MM.1S (cell line): ENCODE results near the gene SLC35D2.

Source experiments
- DNase-seq: peaks from one replicate; pipeline ENCODE4 v3.0.0-alpha.2; 2015
- H2AFZ ChIP-seq: fragments of 300-600 bp; sonication (generic); 2 replicates; pipeline ENCODE4 v1.6.0; 2016; ENCODE audit warnings: antibody characterized with exemption, low read length
- H3F3A ChIP-seq: fragments of 300-600 bp; sonication (generic); 2 replicates; pipeline ENCODE4 v1.6.1; 2016; ENCODE audit warnings: mild to moderate bottlenecking, antibody characterized with exemption, low read length, moderate library complexity, mixed read lengths; ENCODE audit not compliant: insufficient read depth
- H3K27ac ChIP-seq: fragments of 300-600 bp; sonication (generic); 2 replicates; pipeline ENCODE4 v1.5.1; 2016; ENCODE audit warnings: mild to moderate bottlenecking, low read length
- H3K27me3 ChIP-seq: fragments of 300-600 bp; sonication (generic); replicated peaks from 2 replicates; pipeline ENCODE4 v1.6.0; 2016; ENCODE audit warnings: low read length; ENCODE audit not compliant: insufficient read depth
- H3K36me3 ChIP-seq: fragments of 300-600 bp; sonication (generic); replicated peaks from 2 replicates; pipeline ENCODE4 v1.6.1; 2016; ENCODE audit warnings: mild to moderate bottlenecking, low read length, mixed read lengths; ENCODE audit not compliant: insufficient read depth
- H3K4me1 ChIP-seq: fragments of 300-600 bp; sonication (generic); 2 replicates; pipeline ENCODE4 v1.6.1; 2016; ENCODE audit warnings: low read length, mixed read lengths
- H3K4me2 ChIP-seq: fragments of 300-600 bp; sonication (generic); 2 replicates; pipeline ENCODE4 v1.6.0; 2016; ENCODE audit warnings: low read depth, low read length
- H3K4me3 ChIP-seq: fragments of 300-600 bp; sonication (generic); 2 replicates; pipeline ENCODE4 v1.5.1; 2016; ENCODE audit warnings: low read length, mixed read lengths
- H3K79me2 ChIP-seq: fragments of 300-600 bp; sonication (generic); 2 replicates; pipeline ENCODE4 v1.6.1; 2016; ENCODE audit warnings: mixed run types, low read length, mixed read lengths
- H3K9ac ChIP-seq: fragments of 300-600 bp; sonication (generic); 2 replicates; pipeline ENCODE4 v1.6.1; 2016; ENCODE audit warnings: low read length, mixed read lengths
- H3K9me2 ChIP-seq: fragments of 300-600 bp; sonication (generic); replicated peaks from 2 replicates; pipeline ENCODE4 v1.6.1; 2016; ENCODE audit warnings: mild to moderate bottlenecking, low read length, mixed read lengths; ENCODE audit not compliant: insufficient read depth
- H3K9me3 ChIP-seq: fragments of 300-600 bp; sonication (generic); replicated peaks from 2 replicates; pipeline ENCODE4 v1.6.1; 2016; ENCODE audit warnings: mild to moderate bottlenecking, low read length, mixed read lengths; ENCODE audit not compliant: insufficient read depth
- H4K20me1 ChIP-seq: fragments of 300-600 bp; sonication (generic); 2 replicates; pipeline ENCODE4 v1.6.1; 2016; ENCODE audit warnings: mild to moderate bottlenecking, low read length, moderate library complexity, mixed read lengths; ENCODE audit not compliant: insufficient read depth
- CTCF ChIP-seq: fragments of 300-600 bp; sonication (generic); IDR thresholded peaks from 2 replicates; pipeline ENCODE4 v1.5.1; 2016; ENCODE audit warnings: antibody characterized with exemption, low read length, mixed read lengths
- EZH2 ChIP-seq: fragments of 300-600 bp; sonication (generic); optimal IDR thresholded peaks from 2 replicates; pipeline ENCODE3; 2017; ENCODE audit warnings: low read depth, mild to moderate bottlenecking, antibody characterized with exemption, low read length, mixed read lengths
- EZH2phosphoT487 ChIP-seq: fragments of 300-600 bp; sonication (generic); IDR thresholded peaks from 2 replicates; pipeline ENCODE4 v1.6.1; 2018; ENCODE audit warnings: antibody characterized with exemption, low read length

Gene SLC35D2

GRCh38 chr9:96388144-96388543 is 4.6 kb upstream of the SLC35D2 start:
- Histone ChIP-seq H3K9me3 (no peaks in the 10 kb centered on the region), H3K4me2 (no peak overlapping the region), H4K20me1 (no peaks in the 10 kb centered on the region), H3K27me3 (no peaks in the 10 kb centered on the region), H3K9me2 (no peaks in the 10 kb centered on the region), H3K36me3 (peaks cover 26% of the 10 kb centered on the region; the same call in 1 of the 2 replicates), H2AFZ (no peak overlapping the region), H3K79me2 (peaks cover 9% of the 10 kb centered on the region; the same call in 1 of the 2 replicates), H3K9ac (no peak overlapping the region), H3K27ac (no peak overlapping the region), H3F3A (no peaks in the 10 kb centered on the region), H3K4me3 (no peak overlapping the region), H3K4me1 (no peaks in the 10 kb centered on the region)
- no peak for DNase-seq
- TF ChIP-seq CTCF: no peak
- no peak for TF ChIP-seq EZH2phosphoT487
- no peak for TF ChIP-seq EZH2

GRCh38 chr9:96386157-96386556 is 2.6 kb upstream of the SLC35D2 start:
- H3K4me2 ChIP-seq: no peak overlapping the region
- no peak overlapping the region for H3K9ac ChIP-seq
- H3K9me3 ChIP-seq: no peaks in the 10 kb centered on the region
- H3K79me2 ChIP-seq: no peaks in the 10 kb centered on the region
- no peak overlapping the region for H3K4me3 ChIP-seq
- H3K27me3 ChIP-seq: no peaks in the 10 kb centered on the region
- H3K36me3 ChIP-seq: peaks cover 26% of the 10 kb centered on the region; the same call in 1 of the 2 replicates
- no peaks in the 10 kb centered on the region for H3K4me1 ChIP-seq
- no peak overlapping the region for H3K27ac ChIP-seq
- TF ChIP-seq CTCF (no peak), EZH2 (no peak), EZH2phosphoT487 (no peak)
- DNase-seq: no peak
- H3F3A ChIP-seq: 0 out of 2 replicates have a peak, but pooled peaks cover 2% of the 10 kb centered on the region
- no peaks in the 10 kb centered on the region for H4K20me1 ChIP-seq
- H3K9me2 ChIP-seq: no peaks in the 10 kb centered on the region
- no peak overlapping the region for H2AFZ ChIP-seq

- H3K27me3 ChIP-seq: no peaks in the 10 kb centered on the region
- no peaks in the 10 kb centered on the region for H3K9me2 ChIP-seq
- no peak overlapping the region for H3K4me2 ChIP-seq
- no peak overlapping the region for H2AFZ ChIP-seq
- no peak overlapping the region for H3K9ac ChIP-seq
- no peak overlapping the region for H3K27ac ChIP-seq
- no peaks in the 10 kb centered on the region for H4K20me1 ChIP-seq
- H3K4me1 ChIP-seq: no peaks in the 10 kb centered on the region
- peaks cover 13% of the 10 kb centered on the region; the same call in 1 of the 2 replicates for H3K36me3 ChIP-seq
- H3F3A ChIP-seq: 0 out of 2 replicates have a peak, but pooled peaks cover 2% of the 10 kb centered on the region
- DNase-seq: no peak
- no peak for TF ChIP-seq CTCF
- TF ChIP-seq EZH2phosphoT487: no peak
- no peak for TF ChIP-seq EZH2
- no peaks in the 10 kb centered on the region for H3K79me2 ChIP-seq
- no peaks in the 10 kb centered on the region for H3K9me3 ChIP-seq
- H3K4me3 ChIP-seq: no peak overlapping the region
Observed at GRCh38 chr9:96382839-96383164, 709 bp downstream of the SLC35D2 start.
